Measurements from ENCODE around the gene MAEA.

DNA sequence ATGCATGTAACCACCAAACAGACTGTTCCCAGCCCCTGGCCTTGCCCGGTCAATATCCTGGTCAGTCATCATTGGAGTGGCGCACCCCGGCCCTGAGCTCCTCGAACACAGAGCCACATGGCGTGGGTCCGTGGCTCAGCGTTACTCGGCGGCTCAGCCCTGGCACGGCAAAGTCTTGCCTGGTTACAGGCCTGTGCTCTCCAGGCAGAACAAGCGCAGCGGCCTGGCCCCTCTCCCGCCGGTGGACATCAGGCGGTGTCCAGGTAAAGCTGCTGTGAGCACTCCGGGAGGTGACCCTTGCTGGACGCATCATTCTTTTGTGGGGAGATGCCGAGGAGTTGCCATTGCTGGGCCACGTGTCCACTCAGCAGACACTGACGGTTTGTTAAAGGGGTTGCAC is 51.2 kb downstream of the MAEA start:
- TF ChIP-seq POLR2A (IDR thresholded peaks at IDR 0.05) = no peak
- TF ChIP-seq, protein P1, sequence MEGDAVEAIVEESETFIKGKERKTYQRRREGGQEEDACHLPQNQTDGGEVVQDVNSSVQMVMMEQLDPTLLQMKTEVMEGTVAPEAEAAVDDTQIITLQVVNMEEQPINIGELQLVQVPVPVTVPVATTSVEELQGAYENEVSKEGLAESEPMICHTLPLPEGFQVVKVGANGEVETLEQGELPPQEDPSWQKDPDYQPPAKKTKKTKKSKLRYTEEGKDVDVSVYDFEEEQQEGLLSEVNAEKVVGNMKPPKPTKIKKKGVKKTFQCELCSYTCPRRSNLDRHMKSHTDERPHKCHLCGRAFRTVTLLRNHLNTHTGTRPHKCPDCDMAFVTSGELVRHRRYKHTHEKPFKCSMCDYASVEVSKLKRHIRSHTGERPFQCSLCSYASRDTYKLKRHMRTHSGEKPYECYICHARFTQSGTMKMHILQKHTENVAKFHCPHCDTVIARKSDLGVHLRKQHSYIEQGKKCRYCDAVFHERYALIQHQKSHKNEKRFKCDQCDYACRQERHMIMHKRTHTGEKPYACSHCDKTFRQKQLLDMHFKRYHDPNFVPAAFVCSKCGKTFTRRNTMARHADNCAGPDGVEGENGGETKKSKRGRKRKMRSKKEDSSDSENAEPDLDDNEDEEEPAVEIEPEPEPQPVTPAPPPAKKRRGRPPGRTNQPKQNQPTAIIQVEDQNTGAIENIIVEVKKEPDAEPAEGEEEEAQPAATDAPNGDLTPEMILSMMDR (IDR thresholded peaks at IDR 0.05) = no peak
